Loucy (cell line): ENCODE measurements around the gene TPCN1.

Source experiments
- H2AFZ ChIP-seq: fragments of 200-600 bp; sonication (generic); 2 replicates; pipeline ENCODE4 v1.6.0; 2016; ENCODE audit warnings: antibody characterized with exemption, mild to moderate bottlenecking, low read length, moderate library complexity
- H3F3A ChIP-seq: fragments of 200-600 bp; 2 replicates; pipeline ENCODE4 v1.6.0; 2016; ENCODE audit warnings: antibody characterized with exemption, low read depth, mild to moderate bottlenecking
- H3K27me3 ChIP-seq: fragments of 200-600 bp; sonication (generic); 2 replicates; pipeline ENCODE4 v1.6.1; 2014; ENCODE audit warnings: low read length, mild to moderate bottlenecking; ENCODE audit not compliant: insufficient read depth, poor library complexity, severe bottlenecking
- H3K36me3 ChIP-seq: fragments of 200-600 bp; sonication (generic); 2 replicates; pipeline ENCODE4 v1.6.1; 2016; ENCODE audit warnings: low read length; ENCODE audit not compliant: insufficient read depth
- H3K4me1 ChIP-seq: fragments of 200-600 bp; sonication (generic); 2 replicates; pipeline ENCODE4 v1.5.1; 2014; ENCODE audit warnings: low read length, mild to moderate bottlenecking; ENCODE audit not compliant: insufficient read depth, poor library complexity, severe bottlenecking
- H3K4me2 ChIP-seq: fragments of 200-600 bp; sonication (generic); 2 replicates; pipeline ENCODE4 v1.6.0; 2014; ENCODE audit warnings: antibody characterized with exemption, low read length, low read depth, mild to moderate bottlenecking; ENCODE audit not compliant: poor library complexity, severe bottlenecking
- H3K4me3 ChIP-seq: fragments of 200-600 bp; sonication (generic); 2 replicates; pipeline ENCODE4 v1.5.1; 2014; ENCODE audit warnings: low read length, mild to moderate bottlenecking, mixed read lengths; ENCODE audit not compliant: poor library complexity, severe bottlenecking
- H3K79me2 ChIP-seq: fragments of 200-600 bp; sonication (generic); 2 replicates; pipeline ENCODE4 v1.6.1; 2014; ENCODE audit warnings: low read length; ENCODE audit not compliant: insufficient read depth
- H3K9ac ChIP-seq: fragments of 200-600 bp; sonication (generic); 2 replicates; pipeline ENCODE4 v1.6.0; 2014; ENCODE audit warnings: mild to moderate bottlenecking, low read depth, low read length, moderate library complexity; ENCODE audit not compliant: poor library complexity, severe bottlenecking
- H3K9me2 ChIP-seq: fragments of 200-600 bp; sonication (generic); replicated peaks from 2 replicates; pipeline ENCODE4 v1.6.1; 2016; ENCODE audit warnings: low read depth, low read length, mixed read lengths
- H3K9me3 ChIP-seq: fragments of 200-600 bp; sonication (generic); 2 replicates; pipeline ENCODE4 v1.6.1; 2014; ENCODE audit warnings: mild to moderate bottlenecking, antibody characterized with exemption, low read length, low read depth; ENCODE audit not compliant: insufficient read depth
- H4K20me1 ChIP-seq: fragments of 200-600 bp; sonication (generic); 2 replicates; pipeline ENCODE4 v1.6.0; 2014; ENCODE audit warnings: antibody characterized with exemption, low read length, mild to moderate bottlenecking; ENCODE audit not compliant: insufficient read depth, poor library complexity, severe bottlenecking
- CTCF ChIP-seq: fragments of 200-600 bp; sonication (generic); conservative IDR thresholded peaks from 2 replicates; pipeline ENCODE4 v1.5.1; 2014; ENCODE audit warnings: mild to moderate bottlenecking, antibody characterized with exemption, low read length
- EZH2phosphoT487 ChIP-seq: fragments of 200-600 bp; IDR thresholded peaks from 2 replicates; pipeline ENCODE4 v1.6.1; 2018; ENCODE audit warnings: antibody characterized with exemption, mild to moderate bottlenecking, moderate library complexity, borderline replicate concordance

The TPCN1 gene

GRCh38 chr12:113197518-113198077 lies 23.7 kb upstream of the TPCN1 start:
- H3K27me3 ChIP-seq = no peaks in the 10 kb centered on the region
- H3K9ac ChIP-seq = no peak overlapping the region
- TF ChIP-seq EZH2phosphoT487 (no peak), CTCF (no peak)
- no peaks in the 10 kb centered on the region for H3K9me3 ChIP-seq
- no peak overlapping the region for H2AFZ ChIP-seq
- H4K20me1 ChIP-seq = no peaks in the 10 kb centered on the region
- H3K4me2 ChIP-seq = no peak overlapping the region
- H3K4me1 ChIP-seq = peaks cover 3% of the 10 kb centered on the region
- H3F3A ChIP-seq = no peaks in the 10 kb centered on the region
- H3K36me3 ChIP-seq = no peaks in the 10 kb centered on the region; the same call in 1 of the 2 replicates
- H3K4me3 ChIP-seq = no peak overlapping the region
- no peaks in the 10 kb centered on the region for H3K79me2 ChIP-seq
- no peaks in the 10 kb centered on the region for H3K9me2 ChIP-seq

GRCh38 chr12:113198296-113198695 lies 23.0 kb upstream of the TPCN1 start:
- H3K4me3 ChIP-seq = no peak overlapping the region
- no peak overlapping the region for H3K9ac ChIP-seq
- TF ChIP-seq EZH2phosphoT487 = no peak
- no peak for TF ChIP-seq CTCF
- no peak overlapping the region for H2AFZ ChIP-seq
- H3K4me2 ChIP-seq = no peak overlapping the region
- H3K4me1 ChIP-seq = peaks cover 3% of the 10 kb centered on the region
- no peaks in the 10 kb centered on the region for H3F3A ChIP-seq
- no peaks in the 10 kb centered on the region for H3K79me2 ChIP-seq
- H3K9me3 ChIP-seq = no peaks in the 10 kb centered on the region
- H3K9me2 ChIP-seq = no peaks in the 10 kb centered on the region
- H3K36me3 ChIP-seq = no peaks in the 10 kb centered on the region
- H4K20me1 ChIP-seq = no peaks in the 10 kb centered on the region
- no peaks in the 10 kb centered on the region for H3K27me3 ChIP-seq

GRCh38 chr12:113200021-113200797 lies 21.1 kb upstream of the TPCN1 start:
- no peak overlapping the region for H2AFZ ChIP-seq
- no peaks in the 10 kb centered on the region for H3K79me2 ChIP-seq
- H4K20me1 ChIP-seq = no peaks in the 10 kb centered on the region
- H3K27me3 ChIP-seq = no peaks in the 10 kb centered on the region
- H3F3A ChIP-seq = no peaks in the 10 kb centered on the region
- H3K4me2 ChIP-seq = no peak overlapping the region
- H3K9ac ChIP-seq = no peak overlapping the region
- no peak overlapping the region for H3K4me3 ChIP-seq
- H3K9me2 ChIP-seq = no peaks in the 10 kb centered on the region
- no peaks in the 10 kb centered on the region for H3K36me3 ChIP-seq
- peaks cover 6% of the 10 kb centered on the region for H3K4me1 ChIP-seq
- H3K9me3 ChIP-seq = no peaks in the 10 kb centered on the region
- no peak for TF ChIP-seq EZH2phosphoT487
- TF ChIP-seq CTCF = no peak
